GM23248 (cell line): Measurements from ENCODE around the gene TBC1D22A. TPM values are rescaled to one million over a fixed set of nuclear protein-coding genes. Genes with fewer than 3 reads are reported as not detected.

Experiments used
- DNase-seq: peaks from one replicate; pipeline ENCODE4 v3.0.0-alpha.2; 2015
- H2AFZ ChIP-seq: fragments of 200-600 bp; sonication (generic); 2 replicates; pipeline ENCODE4 v1.6.1; 2016; ENCODE audit warnings: antibody characterized with exemption
- H3F3A ChIP-seq: fragments of 200-600 bp; sonication (generic); 2 replicates; pipeline ENCODE4 v1.6.1; 2016; ENCODE audit warnings: mild to moderate bottlenecking, antibody characterized with exemption, mixed run types; ENCODE audit not compliant: insufficient read depth
- H3K27ac ChIP-seq: fragments of 200-600 bp; sonication (generic); 2 replicates; pipeline ENCODE4 v1.5.1; 2016; ENCODE audit warnings: mild to moderate bottlenecking
- H3K27me3 ChIP-seq: fragments of 200-600 bp; sonication (generic); replicated peaks from 2 replicates; pipeline ENCODE4 v1.6.1; 2016; ENCODE audit warnings: mild to moderate bottlenecking; ENCODE audit not compliant: insufficient read depth
- H3K36me3 ChIP-seq: fragments of 200-600 bp; sonication (generic); 2 replicates; pipeline ENCODE4 v1.6.1; 2016; ENCODE audit warnings: low read depth, mild to moderate bottlenecking
- H3K4me1 ChIP-seq: fragments of 200-600 bp; sonication (generic); 2 replicates; pipeline ENCODE4 v1.6.1; 2016; ENCODE audit warnings: mild to moderate bottlenecking; ENCODE audit not compliant: insufficient read depth
- H3K4me2 ChIP-seq: fragments of 200-600 bp; sonication (generic); one replicate; pipeline ENCODE4 v1.6.1; 2016; ENCODE audit warnings: mild to moderate bottlenecking; ENCODE audit not compliant: unreplicated experiment
- H3K4me3 ChIP-seq: fragments of 200-600 bp; sonication (generic); 2 replicates; pipeline ENCODE4 v1.5.1; 2016; ENCODE audit warnings: mild to moderate bottlenecking
- H3K79me2 ChIP-seq: fragments of 200-600 bp; sonication (generic); 2 replicates; pipeline ENCODE4 v1.6.1; 2016; ENCODE audit warnings: mild to moderate bottlenecking; ENCODE audit not compliant: insufficient read depth
- H3K9ac ChIP-seq: fragments of 200-600 bp; sonication (generic); 2 replicates; pipeline ENCODE4 v1.6.1; 2016; ENCODE audit warnings: mild to moderate bottlenecking
- H3K9me2 ChIP-seq: fragments of 200-600 bp; sonication (generic); 2 replicates; pipeline ENCODE4 v1.6.1; 2016; ENCODE audit warnings: mixed run types, mild to moderate bottlenecking, moderate library complexity; ENCODE audit not compliant: insufficient read depth
- H3K9me3 ChIP-seq: fragments of 200-600 bp; sonication (generic); one replicate; pipeline ENCODE4 v1.6.1; 2017; ENCODE audit warnings: low read depth
- H4K20me1 ChIP-seq: fragments of 200-600 bp; sonication (generic); 2 replicates; pipeline ENCODE4 v1.6.0; 2016; ENCODE audit not compliant: insufficient read depth
- EZH2 ChIP-seq: fragments of 200-600 bp; sonication (generic); IDR thresholded peaks from 2 replicates; pipeline ENCODE4 v1.6.1; 2018; ENCODE audit warnings: antibody characterized with exemption, mild to moderate bottlenecking; ENCODE audit not compliant: insufficient read depth, poor library complexity, severe bottlenecking
- EZH2phosphoT487 ChIP-seq: fragments of 200-600 bp; sonication (generic); IDR thresholded peaks from 2 replicates; pipeline ENCODE4 v1.6.1; 2018; ENCODE audit warnings: antibody characterized with exemption, moderate library complexity, mild to moderate bottlenecking, low read depth; ENCODE audit not compliant: insufficient read depth
- WGBS, 2 experiments: methylation state at CpG; one replicate each; pipeline ENCODE4 v1.1.6; 2015 to 2017; ENCODE audit warnings: low lambda C conversion rate in 2 of 2, low coverage in 1 of 2; ENCODE audit errors: missing lambda C conversion rate in 2 of 2; 5-methylcytosine and 5-hydroxymethylcytosine counted together
- in situ Hi-C: fragments of 300-500 bp; cut with MboI; formaldehyde crosslinking; loops from 2 replicates; pipeline ENCODE4 v1.15.0; 2020
- polyA plus RNA-seq: library from polyadenylated mRNA; unstranded; fragments of >200 nt; fragmentation: Nextera tagmentation; extraction: Ambion mirVana; gene quantifications from 2 replicates; pipeline ENCODE4 v1.2.1, GENCODE V29; 2016
- total RNA-seq: library from RNA; depleted of rRNA; stranded (reverse); fragments of >200 nt; shearing (Covaris generic); gene quantifications from 2 replicates; pipeline ENCODE4 v1.2.3, GENCODE V29; 2014

TBC1D22A gene
- total and polyA plus RNA-seq, 2 experiments from 2014 or later, result 12.3 to 16.9 TPM

DNA sequence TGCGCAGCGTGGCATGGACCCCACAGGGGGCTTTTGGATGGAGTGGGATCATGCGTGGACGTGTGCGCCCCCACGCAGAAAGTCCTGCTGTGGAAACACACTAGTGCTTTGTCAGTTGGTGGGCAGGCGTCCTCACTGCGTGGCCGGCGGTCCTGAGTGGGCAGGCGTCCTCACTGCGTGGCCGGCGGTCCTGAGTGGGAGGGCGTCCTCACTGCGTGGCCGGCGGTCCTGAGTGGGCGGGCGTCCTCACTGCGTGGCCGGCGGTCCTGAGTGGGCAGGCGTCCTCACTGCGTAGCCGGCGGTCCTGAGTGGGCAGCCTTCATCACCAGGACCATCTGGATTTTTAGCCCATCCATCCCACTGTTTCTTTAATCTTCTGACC is 205.9 kb downstream of the TBC1D22A start:
- in situ Hi-C loops, result no loop called here
- H3K79me2 ChIP-seq, result no peaks in the 10 kb centered on the region
- no peak overlapping the region for H2AFZ ChIP-seq
- H3K9me3 ChIP-seq, result no peaks in the 10 kb centered on the region
- H3K27ac ChIP-seq, result no peak overlapping the region
- TF ChIP-seq EZH2phosphoT487 (no peak), EZH2 (no peak)
- no peaks in the 10 kb centered on the region for H4K20me1 ChIP-seq
- 96% methylated on average over 12 to 27 of the region's 27 CpGs for WGBS, 2 experiments
- H3K9me2 ChIP-seq, result no peaks in the 10 kb centered on the region
- no peak for DNase-seq
- no peak overlapping the region for H3K4me3 ChIP-seq
- no peak overlapping the region for H3K9ac ChIP-seq
- H3K4me2 ChIP-seq, result no peak overlapping the region
- no peaks in the 10 kb centered on the region for H3K27me3 ChIP-seq
- H3F3A ChIP-seq, result no peaks in the 10 kb centered on the region
- H3K36me3 ChIP-seq, result no peaks in the 10 kb centered on the region
- H3K4me1 ChIP-seq, result no peaks in the 10 kb centered on the region

DNA sequence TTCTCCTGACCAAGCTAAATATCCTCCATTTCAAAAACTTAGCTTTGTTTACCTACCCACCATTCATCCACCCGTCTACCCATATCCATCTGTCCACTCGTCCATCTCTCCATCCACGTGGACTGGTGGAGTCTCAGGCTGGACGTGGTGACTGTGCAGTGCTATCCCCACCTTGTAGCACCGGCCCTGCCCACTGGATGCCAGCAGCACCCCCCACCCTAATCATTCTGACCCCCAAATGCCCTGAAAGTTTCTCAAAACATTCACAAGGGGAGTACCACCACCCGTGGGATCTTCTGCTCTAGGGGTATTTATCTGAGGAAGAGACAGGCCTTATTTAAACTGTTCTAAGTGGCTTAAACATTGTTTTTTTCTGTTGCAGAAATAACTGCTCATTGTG is 206.4 kb downstream of the TBC1D22A start:
- H3K4me1 ChIP-seq, result 0 out of 2 replicates have a peak, but pooled peaks cover 3% of the 10 kb centered on the region
- H3K4me2 ChIP-seq, result no peak overlapping the region
- 96 to 97% methylated on average over 6 of the region's 6 CpGs for WGBS, 2 experiments
- in situ Hi-C loops, result no loop called here
- H3K27me3 ChIP-seq, result no peaks in the 10 kb centered on the region
- no peaks in the 10 kb centered on the region for H3F3A ChIP-seq
- TF ChIP-seq EZH2phosphoT487 (no peak), EZH2 (no peak)
- no peak for DNase-seq
- no peak overlapping the region for H3K9ac ChIP-seq
- no peaks in the 10 kb centered on the region for H3K9me3 ChIP-seq
- H2AFZ ChIP-seq, result no peak overlapping the region
- no peak overlapping the region for H3K27ac ChIP-seq
- no peaks in the 10 kb centered on the region for H3K36me3 ChIP-seq
- no peaks in the 10 kb centered on the region for H3K79me2 ChIP-seq
- H3K9me2 ChIP-seq, result no peaks in the 10 kb centered on the region
- no peak overlapping the region for H3K4me3 ChIP-seq
- no peaks in the 10 kb centered on the region for H4K20me1 ChIP-seq

DNA sequence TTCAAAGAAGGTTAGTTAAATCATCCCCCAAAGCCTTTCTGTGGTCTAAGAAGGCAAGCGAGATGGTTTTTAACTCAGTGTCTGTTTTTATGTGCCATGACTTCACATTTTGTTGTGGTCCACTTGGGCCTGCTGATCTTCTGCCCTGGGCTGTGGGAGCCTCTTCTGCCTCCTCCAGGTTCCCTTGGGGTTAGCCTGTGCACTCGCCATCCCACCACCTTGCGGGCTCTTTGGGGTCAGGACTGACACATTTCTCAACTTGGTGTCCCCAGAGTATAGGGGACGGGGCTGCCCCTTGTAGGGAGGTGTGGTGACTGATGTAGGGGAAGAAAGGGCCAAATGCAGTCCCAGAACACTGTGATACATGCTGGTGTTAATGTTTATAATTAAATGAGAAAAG is 207.0 kb downstream of the TBC1D22A start:
- DNase-seq, result no peak
- WGBS, 2 experiments, result 98% methylated on average over 4 of the region's 4 CpGs
- Histone ChIP-seq H3K4me2 (no peak overlapping the region), H3K36me3 (no peaks in the 10 kb centered on the region), H3K9me2 (no peaks in the 10 kb centered on the region), H4K20me1 (no peaks in the 10 kb centered on the region), H3K27me3 (no peaks in the 10 kb centered on the region), H3K9me3 (no peaks in the 10 kb centered on the region), H3F3A (no peaks in the 10 kb centered on the region), H2AFZ (no peak overlapping the region), H3K27ac (no peak overlapping the region), H3K4me3 (no peak overlapping the region), H3K9ac (no peak overlapping the region), H3K79me2 (no peaks in the 10 kb centered on the region), H3K4me1 (0 out of 2 replicates have a peak, but pooled peaks cover 6% of the 10 kb centered on the region)
- in situ Hi-C loops, result no loop called here
- no peak for TF ChIP-seq EZH2
- TF ChIP-seq EZH2phosphoT487, result no peak

DNA sequence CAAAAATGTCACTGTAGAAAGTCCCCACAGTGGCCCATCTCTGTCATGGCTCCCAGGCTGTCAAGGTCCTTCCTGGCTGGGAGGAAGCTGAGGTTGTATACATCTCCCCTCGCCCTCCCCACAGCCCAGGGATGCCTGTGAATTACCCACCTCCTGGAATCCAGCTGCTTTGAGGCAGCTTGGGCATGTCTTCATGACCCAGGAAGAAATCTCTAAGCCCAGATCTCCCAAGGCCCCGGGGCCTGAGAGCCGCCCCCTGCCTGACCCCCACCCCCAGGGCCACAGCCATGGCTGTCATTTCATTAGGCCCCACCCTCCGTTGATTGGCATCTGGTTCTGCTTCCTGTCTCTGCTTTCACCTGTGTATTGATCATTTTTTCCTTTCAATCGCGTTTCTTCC is 207.5 kb downstream of the TBC1D22A start:
- in situ Hi-C loops, result no loop called here
- no peaks in the 10 kb centered on the region for H4K20me1 ChIP-seq
- no peak overlapping the region for H3K4me3 ChIP-seq
- H3K79me2 ChIP-seq, result no peaks in the 10 kb centered on the region
- no peaks in the 10 kb centered on the region for H3K36me3 ChIP-seq
- no peak overlapping the region for H3K27ac ChIP-seq
- no peaks in the 10 kb centered on the region for H3K9me2 ChIP-seq
- no peaks in the 10 kb centered on the region for H3K9me3 ChIP-seq
- H2AFZ ChIP-seq, result no peak overlapping the region
- H3K4me2 ChIP-seq, result no peak overlapping the region
- no peak for DNase-seq
- TF ChIP-seq EZH2phosphoT487, result no peak
- no peak for TF ChIP-seq EZH2
- 94% methylated on average over 6 of the region's 6 CpGs for WGBS, 2 experiments
- H3K9ac ChIP-seq, result no peak overlapping the region
- H3K4me1 ChIP-seq, result 0 out of 2 replicates have a peak, but pooled peaks cover 6% of the 10 kb centered on the region
- no peaks in the 10 kb centered on the region for H3K27me3 ChIP-seq
- H3F3A ChIP-seq, result no peaks in the 10 kb centered on the region

DNA sequence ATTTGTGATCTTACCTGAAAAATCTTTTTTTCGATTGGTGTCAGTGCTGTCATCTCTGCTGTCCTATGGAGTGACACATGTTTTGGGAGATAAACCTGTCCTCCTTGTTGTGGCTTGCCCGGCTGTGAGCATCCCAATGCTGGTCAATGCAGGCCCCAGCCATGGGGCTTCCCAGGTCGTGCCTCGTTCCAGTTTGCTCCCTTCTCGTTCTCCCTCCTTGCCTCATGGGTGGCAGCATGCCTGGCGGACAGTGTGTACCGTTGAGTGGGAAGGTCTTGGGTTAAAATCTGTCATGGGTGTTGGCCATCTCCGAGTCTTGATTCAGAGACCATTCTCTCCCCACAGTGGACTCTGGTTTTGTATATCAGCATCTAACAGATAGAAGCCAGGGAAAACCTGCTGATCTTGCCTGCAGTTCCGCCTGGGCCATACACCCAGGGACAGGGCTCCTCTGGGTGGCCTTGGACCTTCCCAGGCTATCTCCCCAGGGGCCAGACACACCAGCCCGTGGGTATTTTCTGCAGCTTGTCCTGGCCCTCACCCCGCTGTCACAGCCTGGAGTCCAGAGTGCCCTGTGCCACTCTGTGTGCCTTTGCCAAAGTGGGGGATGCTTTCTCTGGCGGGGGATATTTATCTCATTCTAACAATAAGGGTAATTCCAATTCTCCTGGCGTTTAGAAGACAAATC is 208.1 kb downstream of the TBC1D22A start:
- Histone ChIP-seq H3K9me2 (no peaks in the 10 kb centered on the region), H2AFZ (no peak overlapping the region), H4K20me1 (no peaks in the 10 kb centered on the region), H3K9ac (no peak overlapping the region), H3K36me3 (no peaks in the 10 kb centered on the region), H3K9me3 (no peaks in the 10 kb centered on the region), H3K27ac (no peak overlapping the region), H3K4me1 (0 out of 2 replicates have a peak, but pooled peaks cover 6% of the 10 kb centered on the region), H3K79me2 (no peaks in the 10 kb centered on the region), H3K4me2 (no peak overlapping the region), H3F3A (no peaks in the 10 kb centered on the region), H3K27me3 (no peaks in the 10 kb centered on the region), H3K4me3 (no peak overlapping the region)
- in situ Hi-C loops, result no loop called here
- DNase-seq, result no peak
- 84 to 93% methylated on average over 13 of the region's 13 CpGs for WGBS, 2 experiments
- TF ChIP-seq EZH2 (no peak), EZH2phosphoT487 (no peak)
